Tibial artery (tissue), 4 donors: Measurements from ENCODE around the gene NECTIN1.

ENCODE experiments used
- DNase-seq, 2 donors: peaks; one replicate each; pipeline ENCODE4 v3.0.0-alpha.2; 2019
- H3K27ac ChIP-seq, 2 donors: fragments of 200-600 bp; sonication (generic) in 1 of 2; 1 replicate in 1 of 2; 2 replicates in 1 of 2; pipeline ENCODE4 v1.5.1; 2018 to 2019; ENCODE audit warnings: mild to moderate bottlenecking in 1 of 2
- H3K27me3 ChIP-seq, 2 donors: fragments of 200-600 bp; sonication (generic) in 1 of 2; one replicate each; pipeline versions ENCODE4 v1.5.1 to v1.6.0; 2016 to 2019
- H3K36me3 ChIP-seq, 3 donors: fragments of 200-600 bp; sonication (generic) in 2 of 3; one replicate each; pipeline ENCODE4 v1.5.1; 2016 to 2019; ENCODE audit warnings: mild to moderate bottlenecking in 2 of 3
- H3K4me1 ChIP-seq, 4 donors: fragments of 200-600 bp; sonication (generic) in 2 of 4; 1 replicate in 3 of 4; 2 replicates in 1 of 4; pipeline ENCODE4 v1.5.1; 2016 to 2019
- H3K4me3 ChIP-seq, 2 donors: fragments of 200-600 bp; sonication (generic) in 1 of 2; 1 replicate in 1 of 2; 2 replicates in 1 of 2; pipeline ENCODE4 v1.5.1; 2018 to 2019; ENCODE audit warnings: mild to moderate bottlenecking in 2 of 2
- H3K9me3 ChIP-seq, 3 donors: fragments of 200-600 bp; sonication (generic) in 1 of 3; one replicate each; pipeline ENCODE4 v1.5.1; 2016 to 2019
- CTCF ChIP-seq, 2 experiments: fragments of 200-600 bp in 1 of 2; fragments of 450-650 bp in 1 of 2; IDR thresholded peaks; one replicate each; pipeline ENCODE4 v1.5.1; 2017 to 2019; ENCODE audit warnings: antibody characterized with exemption in 2 of 2, mild to moderate bottlenecking in 1 of 2, moderate library complexity in 1 of 2
- intact Hi-C: fragments of 100-400 bp; cut with DNase I; formaldehyde crosslinking; loops from one replicate; pipeline ENCODE4 v1.15.0; 2023; ENCODE audit warnings: low total_unique reads

Gene NECTIN1

GRCh38 chr11:119615003-119615881, 113.8 kb downstream of the NECTIN1 start:
- intact Hi-C loops = no loop called here
- Histone ChIP-seq H3K4me3 (no peak overlapping the region), H3K36me3 (no peaks in the 10 kb centered on the region), H3K27ac (no peak overlapping the region), H3K9me3 (no peaks in the 10 kb centered on the region), H3K4me1 (no peaks in the 10 kb centered on the region), H3K27me3 (no peaks in the 10 kb centered on the region)
- no peak for DNase-seq
- TF ChIP-seq CTCF (IDR thresholded peaks at IDR 0.05) = no peak

GRCh38 chr11:119614222-119615002, 114.6 kb downstream of the NECTIN1 start:
- H3K27me3 ChIP-seq = no peaks in the 10 kb centered on the region
- no peaks in the 10 kb centered on the region for H3K4me1 ChIP-seq

GRCh38 chr11:119612814-119613213, 116.2 kb downstream of the NECTIN1 start:
- H3K27me3 ChIP-seq = peaks cover 0 to 11% of the 10 kb centered on the region in 2 donors
- no peaks in the 10 kb centered on the region for H3K36me3 ChIP-seq
- no peaks in the 10 kb centered on the region for H3K4me1 ChIP-seq
- DNase-seq = no peak
- H3K27ac ChIP-seq = no peak overlapping the region
- no peak overlapping the region for H3K4me3 ChIP-seq
- no peak for TF ChIP-seq CTCF (IDR thresholded peaks at IDR 0.05)
- H3K9me3 ChIP-seq = no peaks in the 10 kb centered on the region
- intact Hi-C loops = no loop called here

More at GRCh38 chr11:119614222-119615002, 114.6 kb downstream of the NECTIN1 start:
- DNase-seq = no peak
- intact Hi-C loops = no loop called here
- H3K36me3 ChIP-seq = no peaks in the 10 kb centered on the region
- no peak overlapping the region for H3K27ac ChIP-seq
- no peak for TF ChIP-seq CTCF (IDR thresholded peaks at IDR 0.05)
- H3K9me3 ChIP-seq = no peaks in the 10 kb centered on the region
- no peak overlapping the region for H3K4me3 ChIP-seq

- TF ChIP-seq CTCF (IDR thresholded peaks at IDR 0.05) = no peak
- Histone ChIP-seq H3K9me3 (no peaks in the 10 kb centered on the region), H3K36me3 (no peaks in the 10 kb centered on the region), H3K27me3 (peaks cover 0 to 18% of the 10 kb centered on the region in 2 donors), H3K27ac (no peak overlapping the region), H3K4me1 (no peaks in the 10 kb centered on the region), H3K4me3 (no peak overlapping the region)
- no peak for DNase-seq
- intact Hi-C loops = no loop called here
Measured at GRCh38 chr11:119610836-119611426, 118.1 kb downstream of the NECTIN1 start.

- Histone ChIP-seq H3K4me3 (no peak overlapping the region), H3K27me3 (peaks cover 0 to 30% of the 10 kb centered on the region in 2 donors), H3K4me1 (no peaks in the 10 kb centered on the region), H3K27ac (no peak overlapping the region), H3K9me3 (no peaks in the 10 kb centered on the region), H3K36me3 (no peaks in the 10 kb centered on the region)
- no peak for DNase-seq
- TF ChIP-seq CTCF (IDR thresholded peaks at IDR 0.05) = no peak
- intact Hi-C loops = no loop called here
Measured at GRCh38 chr11:119608781-119609180, 120.2 kb downstream of the NECTIN1 start.
